HepG2 (cell line): Measurements from ENCODE around the gene BCAS1. TPM values are rescaled to one million over a fixed set of nuclear protein-coding genes. Genes with fewer than 3 reads are reported as not detected.
A peak's percentile ranks its signal among the peaks of the same experiment; 100 is the strongest.

Experiments used
- HDAC1 ChIP-seq: sonication (generic); formaldehyde crosslinking; IDR thresholded peaks from 2 replicates; pipeline ENCODE4 v1.5.1; 2020; ENCODE audit warnings: mild to moderate bottlenecking, missing genetic modification reagents
- NFE2L1 ChIP-seq: sonication (generic); formaldehyde crosslinking; IDR thresholded peaks from 2 replicates; pipeline ENCODE4 v1.4.0; 2020; ENCODE audit warnings: missing genetic modification reagents, mild to moderate bottlenecking, borderline replicate concordance
- NR2F6 ChIP-seq, 2 experiments: IDR thresholded peaks; 2 replicates each; pipeline ENCODE4 v1.6.1; 2016; ENCODE audit warnings: antibody characterized with exemption in 1 of 2, mild to moderate bottlenecking in 1 of 2
- SMARCC2 ChIP-seq: fragments of 450-650 bp; IDR thresholded peaks from 2 replicates; pipeline ENCODE4 v1.6.1; 2017; ENCODE audit warnings: antibody characterized with exemption, mild to moderate bottlenecking
- THYN1 ChIP-seq: sonication (generic); formaldehyde crosslinking; IDR thresholded peaks from 2 replicates; pipeline ENCODE4 v1.8.1; 2023; ENCODE audit warnings: low read depth, mild to moderate bottlenecking, moderate library complexity, missing genetic modification reagents, borderline replicate concordance
- ZFYVE20 ChIP-seq: sonication (generic); formaldehyde crosslinking; IDR thresholded peaks from 2 replicates; pipeline ENCODE4 v1.8.0; 2023; ENCODE audit warnings: low read depth, mild to moderate bottlenecking, moderate library complexity, missing genetic modification reagents, borderline replicate concordance
- ZNF567 ChIP-seq: sonication (generic); formaldehyde crosslinking; IDR thresholded peaks from 2 replicates; pipeline ENCODE4 v1.8.1; 2023; ENCODE audit warnings: mild to moderate bottlenecking, missing genetic modification reagents, borderline replicate concordance
- ZNF629 ChIP-seq: sonication (generic); formaldehyde crosslinking; conservative IDR thresholded peaks from 2 replicates; pipeline ENCODE4 v1.5.0; 2020; ENCODE audit warnings: missing genetic modification reagents
- ZNF720 ChIP-seq: sonication (generic); formaldehyde crosslinking; IDR thresholded peaks from 2 replicates; pipeline ENCODE4 v1.4.0; 2020; ENCODE audit warnings: missing genetic modification reagents
- ZNF782 ChIP-seq: sonication (generic); formaldehyde crosslinking; IDR thresholded peaks from 2 replicates; pipeline ENCODE4 v1.4.0; 2020; ENCODE audit warnings: missing genetic modification reagents, mild to moderate bottlenecking, borderline replicate concordance
- ZNF792 ChIP-seq: IDR thresholded peaks from 2 replicates; pipeline ENCODE4 v1.6.1; 2016
- polyA plus RNA-seq, 8 experiments: library from polyadenylated mRNA; depleted of rRNA in 3 of 8; stranded (reverse) in 7 of 8; unstranded in 1 of 8; fragments of >200 nt; fragmentation: Illumina TruSeq in 4 of 8; extraction: Trizol in 4 of 8; gene quantifications; 2 replicates each; pipeline versions ENCODE4 v1.2.1 to v1.2.3, GENCODE V29; 2011 to 2016; ENCODE audit warnings: low read depth in 4 of 8, missing spikeins in 1 of 8, mixed read lengths in 1 of 8; ENCODE audit not compliant: insufficient read depth in 1 of 8
- total RNA-seq, 5 experiments: library from RNA; depleted of rRNA; stranded (reverse); fragments of >200 nt; fragmentation: Illumina TruSeq; extraction: Trizol; gene quantifications; 2 replicates each; pipeline ENCODE4 v1.2.3, GENCODE V29; 2016; ENCODE audit warnings: low read depth in 1 of 5
- TF ChIP-seq, protein P1 (sequence below): sonication (generic); formaldehyde crosslinking; conservative IDR thresholded peaks from 2 replicates; pipeline ENCODE4 v1.8.1; 2023; ENCODE audit warnings: missing genetic modification reagents
- TF ChIP-seq, protein P2 (sequence below), 2 experiments: IDR thresholded peaks; 2 replicates each; pipeline ENCODE4 v1.6.1; 2011 to 2012; ENCODE audit warnings: low read length in 2 of 2, borderline replicate concordance in 1 of 2, low read depth in 1 of 2, mild to moderate bottlenecking in 1 of 2, moderate library complexity in 1 of 2
- TF ChIP-seq, protein P3 (sequence below): sonication (generic); formaldehyde crosslinking; IDR thresholded peaks from 2 replicates; pipeline ENCODE4 v1.5.1; 2020; ENCODE audit warnings: mild to moderate bottlenecking, missing genetic modification reagents
- TF ChIP-seq, protein P4 (sequence below), 2 experiments: sonication (generic) in 1 of 2; formaldehyde crosslinking in 1 of 2; IDR thresholded peaks; 2 replicates each; pipeline versions ENCODE4 v1.4.0 to v1.6.1; 2016 to 2020; ENCODE audit warnings: borderline replicate concordance in 1 of 2, low read depth in 1 of 2, mild to moderate bottlenecking in 1 of 2, missing genetic modification reagents in 1 of 2

The BCAS1 gene
- total and polyA plus RNA-seq, 2 of the 13 experiments (the other 11 are each of a cell fraction or from before 2014, with no cell fraction given) = 0.55 to 0.91 TPM

DNA sequence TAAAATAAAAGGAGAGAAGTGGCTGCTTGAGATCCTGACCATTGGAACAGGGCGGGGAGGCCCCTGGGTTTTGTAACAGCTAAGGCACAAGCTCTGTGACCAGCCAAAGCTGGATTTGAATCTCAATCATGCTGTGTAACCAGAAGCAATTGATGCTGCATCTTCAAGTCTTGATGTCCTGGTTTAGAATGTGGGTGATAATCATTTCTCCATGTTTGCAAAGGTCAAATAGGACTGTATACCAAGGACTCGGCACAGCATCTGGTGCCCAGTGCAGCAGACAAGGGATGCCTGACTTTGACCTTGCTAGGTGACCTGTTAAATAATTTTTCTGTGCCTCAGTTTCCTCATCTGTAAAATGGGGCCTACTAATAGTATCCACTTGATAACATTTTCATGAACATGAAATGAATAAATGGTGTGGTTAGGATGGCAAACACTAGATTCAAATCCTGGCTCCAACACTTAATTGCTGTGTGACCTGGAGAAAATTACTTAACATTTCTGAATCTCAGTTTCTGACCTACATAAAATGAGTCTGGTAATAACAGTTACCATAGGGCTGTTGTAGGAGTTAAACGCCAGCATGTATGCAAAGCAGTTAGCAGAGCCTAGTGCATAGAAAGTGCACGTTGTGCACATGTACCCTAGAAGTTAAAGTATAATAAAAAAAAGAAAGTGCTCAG is 46.3 kb upstream of the BCAS1 start (continued):
- TF ChIP-seq HDAC1 = no peak
- no peak for TF ChIP-seq ZFYVE20 (CRISPR knock-in tag)
- no peak for TF ChIP-seq ZNF792 (CRISPR knock-in tag)
- TF ChIP-seq NFE2L1 (CRISPR knock-in tag) = no peak
- 0 out of 2 replicates have a peak, but pooled peaks have one; percentile 0 for TF ChIP-seq THYN1
- TF ChIP-seq SMARCC2 = no peak
- TF ChIP-seq, protein P1, sequence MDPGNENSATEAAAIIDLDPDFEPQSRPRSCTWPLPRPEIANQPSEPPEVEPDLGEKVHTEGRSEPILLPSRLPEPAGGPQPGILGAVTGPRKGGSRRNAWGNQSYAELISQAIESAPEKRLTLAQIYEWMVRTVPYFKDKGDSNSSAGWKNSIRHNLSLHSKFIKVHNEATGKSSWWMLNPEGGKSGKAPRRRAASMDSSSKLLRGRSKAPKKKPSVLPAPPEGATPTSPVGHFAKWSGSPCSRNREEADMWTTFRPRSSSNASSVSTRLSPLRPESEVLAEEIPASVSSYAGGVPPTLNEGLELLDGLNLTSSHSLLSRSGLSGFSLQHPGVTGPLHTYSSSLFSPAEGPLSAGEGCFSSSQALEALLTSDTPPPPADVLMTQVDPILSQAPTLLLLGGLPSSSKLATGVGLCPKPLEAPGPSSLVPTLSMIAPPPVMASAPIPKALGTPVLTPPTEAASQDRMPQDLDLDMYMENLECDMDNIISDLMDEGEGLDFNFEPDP = no peak
- TF ChIP-seq, protein P2, sequence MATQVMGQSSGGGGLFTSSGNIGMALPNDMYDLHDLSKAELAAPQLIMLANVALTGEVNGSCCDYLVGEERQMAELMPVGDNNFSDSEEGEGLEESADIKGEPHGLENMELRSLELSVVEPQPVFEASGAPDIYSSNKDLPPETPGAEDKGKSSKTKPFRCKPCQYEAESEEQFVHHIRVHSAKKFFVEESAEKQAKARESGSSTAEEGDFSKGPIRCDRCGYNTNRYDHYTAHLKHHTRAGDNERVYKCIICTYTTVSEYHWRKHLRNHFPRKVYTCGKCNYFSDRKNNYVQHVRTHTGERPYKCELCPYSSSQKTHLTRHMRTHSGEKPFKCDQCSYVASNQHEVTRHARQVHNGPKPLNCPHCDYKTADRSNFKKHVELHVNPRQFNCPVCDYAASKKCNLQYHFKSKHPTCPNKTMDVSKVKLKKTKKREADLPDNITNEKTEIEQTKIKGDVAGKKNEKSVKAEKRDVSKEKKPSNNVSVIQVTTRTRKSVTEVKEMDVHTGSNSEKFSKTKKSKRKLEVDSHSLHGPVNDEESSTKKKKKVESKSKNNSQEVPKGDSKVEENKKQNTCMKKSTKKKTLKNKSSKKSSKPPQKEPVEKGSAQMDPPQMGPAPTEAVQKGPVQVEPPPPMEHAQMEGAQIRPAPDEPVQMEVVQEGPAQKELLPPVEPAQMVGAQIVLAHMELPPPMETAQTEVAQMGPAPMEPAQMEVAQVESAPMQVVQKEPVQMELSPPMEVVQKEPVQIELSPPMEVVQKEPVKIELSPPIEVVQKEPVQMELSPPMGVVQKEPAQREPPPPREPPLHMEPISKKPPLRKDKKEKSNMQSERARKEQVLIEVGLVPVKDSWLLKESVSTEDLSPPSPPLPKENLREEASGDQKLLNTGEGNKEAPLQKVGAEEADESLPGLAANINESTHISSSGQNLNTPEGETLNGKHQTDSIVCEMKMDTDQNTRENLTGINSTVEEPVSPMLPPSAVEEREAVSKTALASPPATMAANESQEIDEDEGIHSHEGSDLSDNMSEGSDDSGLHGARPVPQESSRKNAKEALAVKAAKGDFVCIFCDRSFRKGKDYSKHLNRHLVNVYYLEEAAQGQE (IDR thresholded peaks at IDR 0.05; ENCODE audit: borderline replicate concordance in 1 of 2, low read depth in 1 of 2, low read length in 2 of 2) = no peak
- TF ChIP-seq, protein P3, sequence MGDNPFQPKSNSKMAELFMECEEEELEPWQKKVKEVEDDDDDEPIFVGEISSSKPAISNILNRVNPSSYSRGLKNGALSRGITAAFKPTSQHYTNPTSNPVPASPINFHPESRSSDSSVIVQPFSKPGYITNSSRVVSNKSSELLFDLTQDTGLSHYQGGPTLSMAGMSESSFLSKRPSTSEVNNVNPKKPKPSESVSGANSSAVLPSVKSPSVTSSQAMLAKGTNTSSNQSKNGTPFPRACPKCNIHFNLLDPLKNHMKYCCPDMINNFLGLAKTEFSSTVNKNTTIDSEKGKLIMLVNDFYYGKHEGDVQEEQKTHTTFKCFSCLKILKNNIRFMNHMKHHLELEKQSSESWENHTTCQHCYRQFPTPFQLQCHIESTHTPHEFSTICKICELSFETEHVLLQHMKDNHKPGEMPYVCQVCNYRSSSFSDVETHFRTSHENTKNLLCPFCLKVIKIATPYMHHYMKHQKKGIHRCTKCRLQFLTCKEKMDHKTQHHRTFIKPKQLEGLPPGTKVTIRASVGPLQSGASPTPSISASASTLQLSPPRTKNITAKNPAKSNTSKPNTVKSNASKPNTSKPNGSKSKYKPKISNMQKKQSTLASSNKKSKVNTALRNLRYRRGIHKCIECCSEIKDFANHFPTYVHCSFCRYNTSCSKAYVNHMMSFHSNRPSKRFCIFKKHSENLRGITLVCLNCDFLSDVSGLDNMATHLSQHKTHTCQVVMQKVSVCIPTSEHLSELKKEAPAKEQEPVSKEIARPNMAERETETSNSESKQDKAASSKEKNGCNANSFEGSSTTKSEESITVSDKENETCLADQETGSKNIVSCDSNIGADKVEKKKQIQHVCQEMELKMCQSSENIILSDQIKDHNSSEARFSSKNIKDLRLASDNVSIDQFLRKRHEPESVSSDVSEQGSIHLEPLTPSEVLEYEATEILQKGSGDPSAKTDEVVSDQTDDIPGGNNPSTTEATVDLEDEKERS = peak; percentile 58; the same call in 1 of the 2 replicates
- TF ChIP-seq ZNF629 (CRISPR knock-in tag) = peak; percentile 81
- 0 out of 2 replicates have a peak, but pooled peaks have one; percentile 82 for TF ChIP-seq ZNF567 (CRISPR knock-in tag)
- peak; percentile 10; the same call in 1 of the 2 replicates for TF ChIP-seq NR2F6 (IDR thresholded peaks at IDR 0.05)
- TF ChIP-seq NR2F6 (CRISPR knock-in tag; IDR thresholded peaks at IDR 0.05) = no peak
- TF ChIP-seq, protein P4, sequence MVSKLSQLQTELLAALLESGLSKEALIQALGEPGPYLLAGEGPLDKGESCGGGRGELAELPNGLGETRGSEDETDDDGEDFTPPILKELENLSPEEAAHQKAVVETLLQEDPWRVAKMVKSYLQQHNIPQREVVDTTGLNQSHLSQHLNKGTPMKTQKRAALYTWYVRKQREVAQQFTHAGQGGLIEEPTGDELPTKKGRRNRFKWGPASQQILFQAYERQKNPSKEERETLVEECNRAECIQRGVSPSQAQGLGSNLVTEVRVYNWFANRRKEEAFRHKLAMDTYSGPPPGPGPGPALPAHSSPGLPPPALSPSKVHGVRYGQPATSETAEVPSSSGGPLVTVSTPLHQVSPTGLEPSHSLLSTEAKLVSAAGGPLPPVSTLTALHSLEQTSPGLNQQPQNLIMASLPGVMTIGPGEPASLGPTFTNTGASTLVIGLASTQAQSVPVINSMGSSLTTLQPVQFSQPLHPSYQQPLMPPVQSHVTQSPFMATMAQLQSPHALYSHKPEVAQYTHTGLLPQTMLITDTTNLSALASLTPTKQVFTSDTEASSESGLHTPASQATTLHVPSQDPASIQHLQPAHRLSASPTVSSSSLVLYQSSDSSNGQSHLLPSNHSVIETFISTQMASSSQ (IDR thresholded peaks at IDR 0.05; ENCODE audit: low read depth) = no peak
- TF ChIP-seq, protein P4 (CRISPR knock-in tag; IDR thresholded peaks at IDR 0.05; ENCODE audit: borderline replicate concordance) = no peak
- TF ChIP-seq ZNF782 (CRISPR knock-in tag) = no peak
- TF ChIP-seq ZNF720 (CRISPR knock-in tag) = no peak
